Stimulated activated naive B cell treated with anti-CD40 and anti-IgM and Interleukin-4, amounts not matched to agents 10 μg/mL and 1 μg/mL and 100 μg/mL, for 72 hours (primary cell): ENCODE data around the gene PTPRT.

ENCODE experiments used
- ATAC-seq, 2 donors: fragments of 150-1000 bp; cut with Tn5 transposase; replicated peaks; 2 replicates each; pipeline ENCODE4 v1.10.0; 2021; ENCODE audit warnings: moderate library complexity in 1 of 2
- DNase-seq: peaks from one replicate; pipeline ENCODE4 v3.0.0; 2021
- H3K27ac Mint-ChIP-seq: one replicate; pipeline ENCODE4 v1.8.0; 2022; ENCODE audit warnings: mild to moderate bottlenecking, mixed read lengths
- H3K27me3 Mint-ChIP-seq, 2 donors: one replicate each; pipeline ENCODE4 v1.8.0; 2022; ENCODE audit warnings: mixed read lengths in 2 of 2
- H3K36me3 Mint-ChIP-seq, 2 donors: one replicate each; pipeline ENCODE4 v1.8.0; 2022; ENCODE audit warnings: mixed read lengths in 2 of 2, mild to moderate bottlenecking in 1 of 2
- H3K4me1 Mint-ChIP-seq, 2 donors: one replicate each; pipeline ENCODE4 v1.8.0; 2022; ENCODE audit warnings: mixed read lengths in 2 of 2, mild to moderate bottlenecking in 1 of 2
- H3K4me3 Mint-ChIP-seq, 2 donors: one replicate each; pipeline ENCODE4 v1.8.0; 2022; ENCODE audit warnings: mild to moderate bottlenecking in 2 of 2, mixed read lengths in 2 of 2, moderate library complexity in 1 of 2
- H3K9me3 Mint-ChIP-seq, 2 donors: one replicate each; pipeline ENCODE4 v1.8.0; 2022; ENCODE audit warnings: mixed read lengths in 2 of 2, mild to moderate bottlenecking in 1 of 2

Gene PTPRT

DNA sequence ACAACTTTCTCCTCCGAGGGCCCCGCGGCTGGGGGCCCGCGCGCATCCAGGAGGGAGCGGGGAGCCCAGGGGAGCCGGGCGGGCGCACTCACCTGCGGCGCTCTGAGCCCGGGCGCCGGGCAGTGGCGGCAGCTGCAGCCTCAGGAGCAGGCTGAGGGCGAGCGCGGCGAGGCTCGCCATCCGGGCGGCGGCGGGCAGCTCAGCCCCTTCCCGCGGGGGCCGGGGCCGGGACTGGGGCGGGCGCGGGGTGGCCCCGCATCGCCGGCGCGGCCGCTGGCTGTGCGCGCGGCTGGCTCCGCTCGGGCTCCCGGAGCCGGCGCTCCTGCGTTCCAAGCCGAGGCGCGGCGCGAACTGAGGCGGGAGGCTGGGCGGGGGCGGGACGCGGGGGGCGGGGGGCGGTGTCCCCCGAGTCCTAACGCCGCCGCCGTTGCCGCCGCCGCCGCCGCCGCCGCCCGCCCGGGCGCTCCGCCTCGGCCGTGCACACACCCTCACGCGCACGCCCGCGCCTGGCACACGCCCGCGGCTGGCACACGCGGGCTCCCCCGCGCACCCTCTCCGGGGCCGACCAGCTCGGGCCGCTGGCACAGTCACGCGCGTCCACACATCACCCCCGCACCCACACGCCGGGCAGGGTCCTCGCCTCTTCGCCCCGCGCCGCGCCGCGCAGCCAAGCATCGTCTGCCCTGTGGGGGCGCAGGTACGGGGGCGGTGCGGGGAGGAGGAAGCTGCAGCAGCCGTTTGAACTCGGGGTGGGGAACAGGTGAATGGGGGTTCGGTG, at the start of gene PTPRT:
PTPRT (minus strand) TSS at position 353 of the 778 bp plus-strand sequence; CDS start at position 180, 173 bp downstream.
- H3K4me3 Mint-ChIP-seq, result peak within 1 kb of the TSS in 1 of 2 donors; percentile 6
- peaks cover 4 to 16% of the 10 kb centered on the region in 2 donors for H3K4me1 Mint-ChIP-seq
- DNase-seq (no peak), ATAC-seq (no peak)
- peaks cover 53 to 66% of the 10 kb centered on the region in 2 donors for H3K27me3 Mint-ChIP-seq
- no peaks in the 10 kb centered on the region for H3K36me3 Mint-ChIP-seq
- H3K9me3 Mint-ChIP-seq, result no peaks in the 10 kb centered on the region
- H3K27ac Mint-ChIP-seq, result peak within 1 kb of the TSS; percentile 81

GRCh38 chr20:43238833-43239232, 49.1 kb upstream of the PTPRT start:
- Mint-ChIP-seq H3K4me1 (no peaks in the 10 kb centered on the region), H3K27ac (no peak overlapping the region), H3K4me3 (no peak overlapping the region), H3K9me3 (peaks cover 10 to 14% of the 10 kb centered on the region in 2 donors), H3K36me3 (no peaks in the 10 kb centered on the region), H3K27me3 (peaks cover 0 to 7% of the 10 kb centered on the region in 2 donors)
- ATAC-seq (peak; percentile 29 to 43), DNase-seq (no peak)

GRCh38 chr20:43238266-43238665, 48.6 kb upstream of the PTPRT start:
- Mint-ChIP-seq H3K27me3 (peaks cover 0 to 7% of the 10 kb centered on the region in 2 donors), H3K4me1 (no peaks in the 10 kb centered on the region), H3K9me3 (peaks cover 10 to 14% of the 10 kb centered on the region in 2 donors), H3K36me3 (no peaks in the 10 kb centered on the region), H3K4me3 (no peak overlapping the region), H3K27ac (no peak overlapping the region)
- ATAC-seq (no peak), DNase-seq (no peak)

DNA sequence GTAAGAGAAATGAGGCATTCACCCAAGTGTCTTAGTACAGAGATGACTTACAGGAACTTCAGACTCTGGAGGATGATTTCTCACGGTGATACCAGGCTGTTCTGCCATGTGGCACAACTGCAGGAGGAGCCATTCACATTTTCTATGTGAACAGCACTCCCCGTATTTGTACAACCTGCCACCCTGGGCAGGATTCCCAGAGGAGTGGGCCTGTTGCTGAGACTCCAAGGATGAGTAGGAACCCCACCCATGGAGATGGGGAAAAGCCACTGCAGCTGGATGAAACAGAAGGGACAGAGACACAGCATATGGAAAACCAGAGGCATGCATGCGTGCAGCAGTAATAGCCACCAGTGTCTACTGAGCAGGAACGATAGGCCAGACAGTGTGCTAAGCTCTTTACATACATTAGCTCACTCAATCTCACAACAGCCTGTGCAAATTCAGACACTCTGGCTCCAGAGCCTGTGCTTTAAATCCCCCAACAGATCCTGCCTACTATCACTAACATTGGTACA, 48.0 kb upstream of the PTPRT start:
- ATAC-seq (no peak), DNase-seq (no peak)
- no peak overlapping the region for H3K27ac Mint-ChIP-seq
- H3K4me3 Mint-ChIP-seq, result no peak overlapping the region
- H3K27me3 Mint-ChIP-seq, result peaks cover 0 to 7% of the 10 kb centered on the region in 2 donors
- H3K9me3 Mint-ChIP-seq, result peaks cover 10 to 14% of the 10 kb centered on the region in 2 donors
- H3K36me3 Mint-ChIP-seq, result no peaks in the 10 kb centered on the region
- no peaks in the 10 kb centered on the region for H3K4me1 Mint-ChIP-seq

GRCh38 chr20:43235998-43236397, 46.3 kb upstream of the PTPRT start:
- Mint-ChIP-seq H3K9me3 (peaks cover 10 to 14% of the 10 kb centered on the region in 2 donors), H3K4me1 (no peaks in the 10 kb centered on the region), H3K36me3 (no peaks in the 10 kb centered on the region), H3K27ac (no peak overlapping the region), H3K27me3 (peaks cover 0 to 7% of the 10 kb centered on the region in 2 donors), H3K4me3 (no peak overlapping the region)
- ATAC-seq (no peak), DNase-seq (no peak)

DNA sequence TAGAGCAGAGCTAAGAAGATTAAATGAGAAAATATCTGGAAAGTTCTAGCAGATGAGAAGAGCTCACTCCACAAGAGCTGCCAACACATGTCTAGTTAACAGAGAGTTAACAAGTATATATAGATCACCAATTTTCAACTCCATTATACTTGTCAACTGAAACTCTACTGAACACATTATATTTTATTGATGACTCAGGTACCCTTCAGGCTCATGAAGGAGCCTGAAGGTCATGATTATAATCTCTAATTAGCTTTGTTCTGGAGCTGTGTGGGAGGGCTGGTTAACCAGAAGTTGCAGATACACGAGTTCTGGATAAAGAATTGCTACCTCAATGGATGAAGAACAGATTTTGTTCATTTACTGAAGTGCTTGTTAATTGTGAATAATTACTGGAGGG, 42.1 kb upstream of the PTPRT start:
- Mint-ChIP-seq H3K36me3 (no peaks in the 10 kb centered on the region), H3K27me3 (peaks cover 5 to 11% of the 10 kb centered on the region in 2 donors), H3K27ac (no peak overlapping the region), H3K9me3 (peaks cover 5 to 6% of the 10 kb centered on the region in 2 donors), H3K4me1 (no peaks in the 10 kb centered on the region), H3K4me3 (no peak overlapping the region)
- ATAC-seq, result no peak
- DNase-seq, result no peak

DNA sequence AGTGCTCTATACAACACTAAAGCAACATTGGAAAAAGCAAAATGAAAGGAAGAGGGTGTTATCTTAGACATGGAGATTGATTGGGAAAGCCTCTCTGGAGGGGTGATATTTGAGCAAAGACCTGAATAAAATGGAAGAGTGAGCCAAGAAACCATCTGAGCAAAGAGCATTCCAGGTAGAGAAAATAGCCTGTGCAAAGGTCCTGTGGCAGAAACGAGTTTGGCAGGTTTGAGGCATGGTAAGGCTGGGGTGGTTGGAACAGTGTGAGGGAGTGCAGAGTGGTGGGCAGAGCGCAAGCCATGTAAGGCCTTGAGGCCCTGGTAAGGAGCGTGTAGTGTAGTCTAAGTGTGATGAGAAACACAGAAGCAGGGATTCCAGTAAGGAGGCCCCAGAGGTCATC, 40.0 kb upstream of the PTPRT start:
- Mint-ChIP-seq H3K27me3 (peaks cover 5 to 8% of the 10 kb centered on the region in 2 donors), H3K4me3 (no peak overlapping the region), H3K9me3 (peaks cover 5 to 6% of the 10 kb centered on the region in 2 donors), H3K36me3 (no peaks in the 10 kb centered on the region), H3K27ac (no peak overlapping the region), H3K4me1 (no peaks in the 10 kb centered on the region)
- ATAC-seq (no peak), DNase-seq (no peak)

- Mint-ChIP-seq H3K9me3 (no peaks in the 10 kb centered on the region), H3K36me3 (no peaks in the 10 kb centered on the region), H3K4me1 (no peaks in the 10 kb centered on the region), H3K27me3 (peaks cover 0 to 3% of the 10 kb centered on the region in 2 donors), H3K27ac (no peak overlapping the region), H3K4me3 (no peak overlapping the region)
- ATAC-seq (no peak), DNase-seq (no peak)
Observed at GRCh38 chr20:43220612-43221011, 30.9 kb upstream of the PTPRT start.

GRCh38 chr20:43210901-43211300, 21.2 kb upstream of the PTPRT start:
- no peaks in the 10 kb centered on the region for H3K27me3 Mint-ChIP-seq
- H3K36me3 Mint-ChIP-seq, result no peaks in the 10 kb centered on the region
- no peak for ATAC-seq
- no peak overlapping the region for H3K4me3 Mint-ChIP-seq
- no peak for DNase-seq
- H3K27ac Mint-ChIP-seq, result no peak overlapping the region
- peaks cover 2 to 4% of the 10 kb centered on the region in 2 donors for H3K9me3 Mint-ChIP-seq
- no peaks in the 10 kb centered on the region for H3K4me1 Mint-ChIP-seq

DNA sequence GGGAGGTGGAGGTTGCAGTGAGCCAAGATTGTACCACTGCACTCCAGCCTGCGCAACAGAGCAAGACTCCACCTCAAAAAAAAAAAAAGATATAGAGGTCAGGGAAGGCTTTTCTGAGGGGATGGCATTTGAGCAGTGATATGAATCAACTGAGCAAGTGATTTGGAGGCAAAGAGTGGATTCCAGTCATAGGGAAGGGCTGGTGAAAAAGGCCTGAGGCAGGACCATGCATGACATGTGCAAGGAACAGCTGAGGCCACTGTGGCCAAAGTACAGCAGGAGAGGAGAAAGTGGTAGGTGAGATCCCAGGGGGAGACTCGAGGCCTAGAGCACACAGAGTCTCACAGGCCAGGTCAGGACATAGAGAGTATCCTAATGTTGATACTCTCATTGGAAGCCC, 20.1 kb upstream of the PTPRT start:
- peaks cover 4 to 8% of the 10 kb centered on the region in 2 donors for H3K9me3 Mint-ChIP-seq
- DNase-seq (no peak), ATAC-seq (no peak)
- no peak overlapping the region for H3K4me3 Mint-ChIP-seq
- H3K36me3 Mint-ChIP-seq, result no peaks in the 10 kb centered on the region
- no peak overlapping the region for H3K27ac Mint-ChIP-seq
- H3K4me1 Mint-ChIP-seq, result no peaks in the 10 kb centered on the region
- no peaks in the 10 kb centered on the region for H3K27me3 Mint-ChIP-seq

DNA sequence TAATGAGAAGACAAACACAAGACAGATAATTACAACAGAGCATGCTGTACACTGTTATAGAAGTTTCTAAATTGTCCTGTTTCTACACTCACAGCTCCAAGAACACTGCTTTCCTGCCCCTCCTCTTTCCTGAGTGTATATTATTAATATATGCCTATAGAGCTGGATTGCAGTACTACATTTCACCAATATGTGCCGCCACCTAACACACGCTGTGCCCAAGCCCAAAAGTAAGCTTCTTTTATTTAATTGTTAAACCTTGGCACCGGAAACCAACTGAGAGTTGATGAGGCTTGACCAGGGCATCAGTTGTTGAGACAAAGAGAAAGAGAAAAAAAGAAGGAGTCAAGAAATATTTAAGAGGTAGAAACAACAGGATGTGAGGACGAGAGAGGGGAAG, 16.0 kb upstream of the PTPRT start:
- no peak for DNase-seq
- no peak overlapping the region for H3K27ac Mint-ChIP-seq
- no peak overlapping the region for H3K4me3 Mint-ChIP-seq
- peaks cover 5% of the 10 kb centered on the region in 2 donors for H3K9me3 Mint-ChIP-seq
- no peaks in the 10 kb centered on the region for H3K36me3 Mint-ChIP-seq
- no peaks in the 10 kb centered on the region for H3K4me1 Mint-ChIP-seq
- no peak for ATAC-seq
- peaks cover 0 to 6% of the 10 kb centered on the region in 2 donors for H3K27me3 Mint-ChIP-seq

DNA sequence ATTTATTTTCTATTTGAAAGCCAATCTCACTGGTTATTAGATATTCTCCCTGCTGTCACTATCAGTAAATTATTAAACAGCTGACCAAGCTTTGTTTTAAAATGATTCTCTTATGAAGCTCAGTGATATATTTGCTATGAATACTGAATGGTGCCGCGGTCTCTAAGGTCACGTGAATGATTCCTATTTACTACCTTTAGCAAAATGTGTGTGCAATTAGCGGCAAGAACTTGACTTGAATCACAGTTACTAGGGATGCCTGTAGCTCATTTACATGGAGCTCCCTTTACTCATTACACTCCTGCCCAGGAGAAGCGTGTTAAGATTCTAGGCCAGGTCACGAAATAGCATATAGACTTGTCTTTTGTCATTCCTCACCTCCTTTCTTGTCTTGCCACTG, 12.4 kb upstream of the PTPRT start:
- no peak overlapping the region for H3K4me3 Mint-ChIP-seq
- no peak for ATAC-seq
- H3K27me3 Mint-ChIP-seq, result peaks cover 0 to 6% of the 10 kb centered on the region in 2 donors
- H3K4me1 Mint-ChIP-seq, result no peaks in the 10 kb centered on the region
- no peak for DNase-seq
- H3K27ac Mint-ChIP-seq, result no peak overlapping the region
- H3K36me3 Mint-ChIP-seq, result no peaks in the 10 kb centered on the region
- peaks cover 5% of the 10 kb centered on the region in 2 donors for H3K9me3 Mint-ChIP-seq

DNA sequence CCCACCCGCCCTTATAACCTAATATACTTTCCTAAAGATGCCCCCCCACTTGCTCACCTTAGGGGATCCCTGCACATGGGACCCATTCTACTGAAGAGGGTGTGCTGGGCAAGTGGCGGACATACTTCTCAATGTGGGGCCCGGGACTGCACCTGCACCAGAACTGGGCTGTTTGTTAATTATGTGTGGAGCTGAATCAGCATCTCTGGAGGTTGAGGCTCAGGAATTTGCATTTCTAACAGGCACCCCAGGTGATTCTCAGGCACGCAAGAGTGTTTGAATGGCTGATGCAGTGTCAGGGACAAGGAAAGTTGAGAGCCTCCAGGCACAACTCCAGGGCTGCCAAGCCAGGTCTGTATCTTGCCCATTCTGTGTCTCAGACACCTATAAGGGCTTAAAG, 8.9 kb upstream of the PTPRT start:
- Mint-ChIP-seq H3K27ac (no peak overlapping the region), H3K9me3 (peaks cover 0 to 2% of the 10 kb centered on the region in 2 donors), H3K27me3 (peaks cover 6% of the 10 kb centered on the region in 2 donors), H3K4me1 (no peaks in the 10 kb centered on the region), H3K4me3 (no peak overlapping the region), H3K36me3 (no peaks in the 10 kb centered on the region)
- DNase-seq (no peak), ATAC-seq (no peak)

GRCh38 chr20:43196243-43196642, 6.5 kb upstream of the PTPRT start:
- Mint-ChIP-seq H3K27me3 (peaks cover 17 to 18% of the 10 kb centered on the region in 2 donors), H3K4me3 (no peak overlapping the region)

DNA sequence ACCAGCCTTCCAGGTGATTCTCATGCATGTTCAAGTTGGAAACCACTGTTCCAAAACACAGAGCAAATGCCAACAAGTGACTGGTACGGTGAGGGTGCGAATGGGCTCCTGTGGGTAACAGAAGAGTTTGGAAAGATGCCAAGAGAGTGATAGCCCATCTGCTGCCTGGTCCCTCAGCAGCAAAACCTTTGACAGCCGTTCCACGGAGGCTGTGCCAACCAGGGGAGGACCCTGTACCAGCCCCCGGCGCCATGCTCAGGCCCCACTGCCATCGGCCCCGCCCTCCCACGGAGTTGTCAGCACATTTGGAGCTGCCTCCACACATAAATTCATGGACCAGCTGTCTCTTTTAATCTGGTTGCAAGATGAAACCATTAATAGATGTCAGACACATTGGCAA, 4.4 kb upstream of the PTPRT start:
- Mint-ChIP-seq H3K4me1 (no peaks in the 10 kb centered on the region), H3K27me3 (peaks cover 28 to 31% of the 10 kb centered on the region in 2 donors), H3K9me3 (no peaks in the 10 kb centered on the region), H3K36me3 (no peaks in the 10 kb centered on the region), H3K4me3 (no peak overlapping the region), H3K27ac (no peak overlapping the region)
- ATAC-seq, result no peak
- DNase-seq, result no peak

More at GRCh38 chr20:43196243-43196642, 6.5 kb upstream of the PTPRT start:
- no peak for DNase-seq
- Mint-ChIP-seq H3K4me1 (no peaks in the 10 kb centered on the region), H3K36me3 (no peaks in the 10 kb centered on the region), H3K9me3 (no peaks in the 10 kb centered on the region), H3K27ac (no peak overlapping the region)
- ATAC-seq, result no peak
